GM18499 (cell line): ENCODE results near the gene TTC16.

Source experiments
- ATAC-seq: cut with Tn5 transposase; IDR thresholded peaks from one replicate; pipeline ENCODE4 v1.9.1; 2021; ENCODE audit warnings: moderate number of reproducible peaks; ENCODE audit not compliant: insufficient read depth, unreplicated experiment

TTC16 gene

DNA sequence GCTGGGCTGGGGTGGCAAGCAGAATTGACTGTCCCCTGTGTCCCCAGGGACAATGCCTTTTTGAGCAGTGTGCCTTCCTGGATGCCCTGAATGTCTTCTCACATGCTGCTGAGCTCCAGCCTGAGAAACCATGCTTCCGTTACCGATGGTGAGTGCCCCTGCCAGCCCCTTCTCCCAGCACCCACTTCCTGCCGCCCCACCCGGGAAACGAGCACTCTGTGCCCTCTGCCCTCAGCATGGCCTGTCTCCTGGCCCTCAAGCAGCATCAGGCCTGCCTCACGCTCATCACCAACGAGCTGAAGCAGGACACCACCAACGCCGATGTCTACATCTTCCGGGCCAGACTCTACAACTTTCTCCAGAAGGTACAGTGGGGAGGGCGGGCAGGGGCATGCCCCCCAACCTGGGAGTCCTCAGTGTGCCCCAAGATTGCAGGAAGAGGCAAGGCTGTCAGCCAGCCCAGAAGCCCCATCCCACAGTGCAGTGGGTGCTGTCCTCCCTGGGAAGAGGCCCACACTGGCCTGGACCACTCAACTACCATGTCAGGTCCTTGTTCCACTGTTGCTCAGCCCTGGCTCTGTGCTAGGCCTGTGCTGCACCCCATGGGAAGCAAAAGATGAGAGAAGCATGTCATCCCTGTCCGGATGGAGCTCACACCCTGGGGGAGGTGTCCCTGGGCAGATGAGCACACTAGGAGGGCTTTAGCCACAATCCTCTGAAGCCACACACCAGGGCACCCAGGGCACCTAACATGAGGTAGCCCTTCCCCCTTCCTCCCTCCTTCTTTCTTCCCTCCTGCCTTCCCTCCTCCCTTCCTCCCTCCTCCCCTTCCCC, 4.4 kb downstream of the TTC16 start:
- ATAC-seq: no peak

GRCh38 chr9:127720865-127721227, 5.0 kb downstream of the TTC16 start:
- no peak for ATAC-seq

DNA sequence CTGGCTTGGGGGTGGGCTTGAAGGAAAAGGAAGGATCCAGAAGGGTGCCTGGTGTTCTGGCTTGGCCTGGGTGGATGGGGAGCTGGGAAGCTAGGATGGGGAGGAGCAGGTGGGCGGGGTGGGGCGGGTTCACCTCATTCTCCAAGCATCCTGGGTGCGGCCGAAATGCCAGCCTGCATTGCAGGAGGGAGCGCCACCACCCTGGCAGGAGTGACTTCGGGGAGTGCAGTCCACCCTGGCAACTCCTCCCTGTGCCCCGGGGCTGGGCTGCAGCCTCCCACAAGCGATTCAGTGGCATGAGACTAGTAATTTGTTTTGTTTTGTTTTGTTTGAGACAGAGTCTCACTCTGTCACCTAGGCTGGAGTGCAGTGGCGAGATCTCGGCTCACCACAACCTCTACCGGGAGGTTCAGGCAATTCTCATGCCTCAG, 5.5 kb downstream of the TTC16 start:
- ATAC-seq: no peak

GRCh38 chr9:127722055-127722745, 6.3 kb downstream of the TTC16 start:
- no peak for ATAC-seq

- no peak for ATAC-seq
These were observed 7.1 kb downstream of the TTC16 start for GRCh38 chr9:127723013-127723412.

GRCh38 chr9:127723444-127723843, 7.6 kb downstream of the TTC16 start:
- ATAC-seq: no peak

DNA sequence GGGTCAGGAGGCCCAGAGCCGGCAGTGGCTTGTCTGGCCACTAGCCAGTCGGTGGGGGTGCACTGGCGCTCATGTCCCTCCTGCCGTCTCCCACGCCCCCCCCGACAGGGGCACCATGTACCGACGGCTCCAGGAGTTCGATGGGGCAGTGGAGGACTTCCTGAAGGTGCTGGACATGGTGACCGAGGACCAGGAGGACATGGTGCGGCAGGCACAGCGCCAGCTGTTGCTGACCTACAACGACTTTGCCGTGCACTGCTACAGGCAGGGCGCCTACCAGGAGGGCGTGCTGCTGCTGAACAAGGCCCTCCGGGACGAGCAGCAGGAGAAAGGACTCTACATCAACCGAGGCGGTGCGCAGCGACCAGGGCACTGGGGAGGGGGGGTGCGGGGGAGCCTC, 8.1 kb downstream of the TTC16 start:
- no peak for ATAC-seq

DNA sequence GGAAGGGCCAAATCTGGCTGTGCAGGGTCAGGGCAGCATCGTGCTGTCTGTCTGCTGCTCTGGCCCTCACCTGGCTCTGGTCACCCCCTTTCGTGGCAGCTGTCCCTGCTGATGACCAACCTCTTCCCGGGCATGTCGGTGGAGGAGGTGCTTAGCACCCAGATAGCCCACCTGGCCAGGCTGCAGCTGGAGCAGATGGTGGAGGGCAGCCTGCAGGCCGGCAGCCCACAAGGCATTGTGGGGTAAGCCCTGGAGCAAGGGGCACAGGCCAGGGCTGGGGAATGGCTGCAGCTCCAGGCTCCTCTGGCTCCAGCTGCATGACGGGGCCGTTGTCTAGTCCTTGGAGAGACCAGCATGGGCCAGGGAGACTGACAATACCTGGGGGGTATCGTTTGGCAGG, 11.0 kb downstream of the TTC16 start:
- ATAC-seq: no peak

DNA sequence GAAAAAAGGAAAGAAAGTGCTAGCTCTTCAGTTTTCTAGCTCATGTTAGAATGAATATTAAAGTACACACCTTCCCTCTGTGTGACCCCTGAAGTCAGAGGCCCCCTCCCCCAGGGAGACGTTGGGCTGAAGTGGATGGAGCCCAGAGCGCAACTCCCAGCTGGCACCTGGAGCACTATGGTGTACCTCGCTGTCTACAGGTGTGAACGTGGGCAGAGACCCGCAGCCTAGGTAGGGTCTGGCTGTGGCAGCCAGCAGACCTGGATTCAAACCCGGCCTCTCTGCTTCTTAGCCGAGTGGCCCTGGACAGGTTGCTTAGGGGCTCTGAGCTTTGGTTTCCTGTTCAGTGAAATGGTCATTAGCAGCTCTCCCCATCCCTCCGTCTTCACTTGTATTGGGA, 12.9 kb downstream of the TTC16 start:
- no peak for ATAC-seq

- ATAC-seq: no peak
These were observed 13.8 kb downstream of the TTC16 start for GRCh38 chr9:127729522-127730256.

DNA sequence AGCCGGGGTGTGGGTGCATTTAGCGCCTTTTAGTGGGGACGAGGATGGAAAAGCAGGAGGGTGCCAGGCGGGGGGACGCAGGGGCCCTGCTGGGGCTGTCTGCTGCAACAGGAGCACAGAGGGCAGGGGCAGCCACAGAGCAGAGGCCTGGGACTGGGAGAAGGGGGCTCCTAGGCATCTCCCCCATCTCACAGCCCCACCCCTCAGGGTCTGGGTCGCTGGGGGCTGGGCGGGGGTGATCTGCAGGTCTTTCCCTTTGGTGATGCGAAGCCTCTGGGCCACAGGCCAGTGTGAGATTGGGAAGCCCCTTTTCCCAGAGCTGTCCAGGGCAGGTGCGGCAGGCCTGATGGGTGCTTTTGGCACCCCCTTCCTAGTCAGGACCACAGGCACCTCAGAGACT, 14.4 kb downstream of the TTC16 start:
- ATAC-seq: no peak

- ATAC-seq: no peak
These were observed 15.0 kb downstream of the TTC16 start for GRCh38 chr9:127730799-127731410.

GRCh38 chr9:127731938-127732337, 16.1 kb downstream of the TTC16 start:
- no peak for ATAC-seq

GRCh38 chr9:127732444-127732843, 16.6 kb downstream of the TTC16 start:
- ATAC-seq: no peak

DNA sequence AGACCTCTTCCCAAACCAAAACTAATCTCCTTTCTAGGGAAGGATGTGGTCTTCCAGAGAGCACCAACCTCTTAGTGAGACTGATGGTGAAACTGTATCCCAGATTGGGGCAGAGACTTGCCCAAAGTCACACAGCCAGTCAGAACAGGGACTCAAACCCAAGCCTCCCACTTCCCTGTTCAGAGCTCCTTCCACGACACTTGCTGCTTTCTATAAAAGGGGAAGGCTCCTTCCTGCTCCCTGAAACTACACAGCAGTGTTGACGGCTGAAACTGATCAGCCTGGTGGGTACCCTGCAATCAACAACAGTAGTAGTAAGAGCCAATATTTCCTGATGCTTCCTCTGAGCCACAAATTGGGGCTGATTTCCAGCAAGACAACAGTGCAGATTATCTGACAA, 17.7 kb downstream of the TTC16 start:
- ATAC-seq: no peak

- no peak for ATAC-seq
These were observed 18.4 kb downstream of the TTC16 start for GRCh38 chr9:127734247-127734746.

DNA sequence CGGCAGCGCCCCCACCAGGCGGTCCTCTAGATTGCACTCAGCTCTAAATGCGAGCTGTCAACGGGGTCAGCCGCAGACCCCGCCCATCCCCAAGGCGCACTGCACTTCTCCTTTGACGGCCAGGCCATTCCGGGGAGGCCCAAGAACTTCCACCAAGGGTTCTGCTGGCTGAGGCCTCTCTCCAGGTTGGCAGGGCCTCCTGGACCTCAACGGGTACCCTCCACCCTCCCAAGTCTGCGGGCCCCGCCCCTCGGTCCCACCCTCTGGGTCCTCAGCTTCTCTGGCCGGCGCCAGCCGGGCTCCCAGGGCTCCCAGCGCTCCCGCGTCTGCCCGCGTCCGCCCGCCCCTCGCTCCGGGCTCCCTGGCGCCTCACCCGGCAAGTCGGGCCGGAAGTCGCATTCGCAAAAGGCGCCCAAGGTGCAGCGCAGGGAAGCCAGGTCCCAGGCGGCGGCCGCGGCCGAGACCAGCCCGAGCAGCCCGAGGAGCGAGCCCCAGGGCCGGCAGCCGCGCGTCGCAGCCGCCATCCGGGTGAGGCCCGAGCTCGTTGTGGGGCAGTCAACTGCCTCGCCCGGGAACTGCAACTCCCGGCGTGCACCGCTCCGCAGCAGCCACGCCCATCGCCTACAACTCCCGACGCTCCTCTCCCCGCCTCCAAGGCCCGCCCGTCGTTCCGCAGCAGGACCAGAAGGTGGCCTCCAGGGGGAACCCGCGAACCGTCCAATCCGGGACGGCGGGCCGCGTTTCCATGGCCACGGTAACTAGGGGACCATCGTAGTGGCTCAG, 19.1 kb downstream of the TTC16 start, which contains the start of gene TOR2A:
Gene TOR2A, minus strand, starts transcription at position 548 of the 783 bp plus-strand sequence. Its CDS starts 24 bp downstream, at position 524.
- ATAC-seq: peak; percentile 47

GRCh38 chr9:127735530-127736185, 19.8 kb downstream of the TTC16 start:
- ATAC-seq: no peak

- no peak for ATAC-seq
These were observed 22.8 kb downstream of the TTC16 start for GRCh38 chr9:127738666-127739065.
